ENCODE measurements around the gene CNRIP1.
"Not testable (repeated sequence)": the region's sequence is repeated elsewhere in the genome, so short reads cannot be mapped to it uniquely, and the experiment has no call there.

Gene CNRIP1

DNA sequence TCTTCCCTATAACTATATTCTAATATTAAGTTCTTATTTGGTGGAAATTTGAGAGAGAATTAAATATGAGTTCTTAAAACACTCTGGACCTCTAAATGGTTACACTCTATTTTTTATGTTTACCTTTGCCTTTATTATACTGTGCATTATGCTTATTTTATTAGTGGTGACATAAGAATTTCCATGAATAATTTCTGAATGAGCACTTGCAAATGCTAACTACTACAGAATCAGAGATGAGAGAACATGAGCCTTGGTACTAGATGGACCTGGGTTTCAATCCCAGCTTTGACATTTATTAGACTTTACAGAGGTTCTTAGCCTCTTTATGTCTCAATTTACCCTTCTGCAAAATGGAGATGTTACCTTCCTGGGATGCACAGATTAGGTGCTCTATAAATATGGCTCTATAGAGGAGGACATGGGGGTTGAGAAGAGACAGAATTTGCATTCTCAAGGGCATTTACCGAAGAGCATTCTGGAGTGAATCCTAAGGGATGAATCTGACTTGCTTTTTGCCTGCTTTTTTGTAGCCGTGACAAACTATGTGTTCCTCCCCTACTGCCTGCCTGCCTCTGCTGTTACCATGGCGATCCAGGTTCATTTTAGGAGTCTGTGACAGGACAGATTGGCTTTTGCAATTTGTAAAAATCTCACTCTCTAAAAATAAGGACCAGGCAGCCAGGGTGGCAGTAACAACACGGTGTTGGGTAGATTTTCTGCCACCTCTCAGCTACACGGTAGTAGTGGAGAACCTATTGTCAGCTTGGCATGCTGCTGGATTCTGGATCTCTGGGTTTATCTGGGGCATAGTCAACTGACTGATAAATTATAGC lies 20.7 kb upstream of the CNRIP1 start:
- no peak for DNase-seq

DNA sequence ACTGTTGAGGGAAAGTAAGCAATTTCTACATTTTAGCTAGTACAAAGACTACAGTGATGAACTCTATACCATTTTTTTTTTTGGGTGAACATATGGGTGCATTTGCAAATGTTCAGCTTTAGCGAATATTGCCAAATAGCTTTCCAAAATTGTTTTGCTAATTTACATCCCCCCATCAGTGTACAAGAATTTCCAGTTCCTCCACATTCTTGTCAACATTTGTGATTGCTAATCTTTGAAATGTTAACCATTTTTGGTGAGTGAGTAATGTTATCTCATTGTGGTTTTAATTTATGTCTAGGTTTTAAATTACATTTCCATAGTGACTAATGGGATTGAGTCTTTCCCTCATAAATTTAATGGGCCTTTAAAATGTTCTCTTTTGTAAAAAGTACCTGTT lies 16.4 kb upstream of the CNRIP1 start:
- DNase-seq: no peak

DNA sequence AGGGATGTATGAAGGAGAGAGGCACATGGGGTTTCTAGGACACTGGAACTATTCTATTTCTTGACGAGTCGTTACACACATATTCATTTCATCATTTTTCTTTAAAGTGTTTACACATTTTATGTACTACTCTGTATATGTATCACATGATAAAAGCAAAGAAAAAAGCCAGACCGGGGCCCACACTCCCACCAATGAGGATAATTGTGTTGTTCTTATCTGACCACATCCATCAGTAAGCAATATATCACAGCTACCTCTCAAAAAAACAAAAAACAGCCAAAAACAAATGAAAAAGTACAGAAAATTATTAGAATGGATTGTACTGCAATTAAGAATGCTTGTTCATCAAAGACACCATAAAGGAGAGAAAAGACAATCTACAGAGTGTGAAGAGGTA lies 14.2 kb upstream of the CNRIP1 start:
- no peak for DNase-seq

DNA sequence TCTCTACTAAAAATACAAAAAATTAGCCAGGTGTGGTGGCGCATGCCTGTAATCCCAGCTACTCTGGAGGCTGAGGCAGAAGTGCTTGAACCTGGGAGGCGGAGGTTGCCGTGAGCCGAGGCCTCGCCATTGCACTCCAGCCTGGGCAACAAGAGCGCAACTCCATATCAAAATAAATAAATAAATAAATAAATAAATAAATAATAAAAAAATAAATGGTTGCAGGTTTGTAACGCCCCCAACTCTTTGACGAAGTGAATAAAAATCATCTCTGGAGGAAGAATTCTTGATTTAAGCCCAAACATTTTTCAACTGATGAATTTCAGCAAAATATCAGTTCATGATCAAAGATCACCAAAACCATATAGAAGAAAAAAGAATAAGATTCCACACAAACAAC lies 13.3 kb upstream of the CNRIP1 start:
- no peak for DNase-seq

GRCh38 chr2:68330691-68331090 lies 10.9 kb upstream of the CNRIP1 start:
- DNase-seq: no peak

DNA sequence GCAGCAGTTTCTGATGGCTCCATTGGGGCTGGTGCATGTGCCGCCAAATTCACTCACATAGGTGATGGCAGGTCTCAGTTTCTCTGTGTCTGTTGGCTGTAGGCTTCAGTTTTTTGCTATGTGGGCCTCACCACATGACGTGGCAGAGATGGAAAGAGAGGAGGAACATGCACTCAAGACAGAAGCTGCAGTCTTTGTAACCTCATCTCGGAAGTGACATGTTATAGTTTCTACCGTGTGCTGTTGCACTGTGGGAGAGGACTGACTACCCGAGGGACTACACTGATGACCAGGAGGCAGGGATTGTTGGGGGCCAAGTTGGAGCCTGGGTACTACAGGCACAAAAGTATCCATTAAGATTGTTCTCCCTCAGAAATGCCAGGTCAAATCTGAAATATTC lies 9.2 kb upstream of the CNRIP1 start:
- no peak for DNase-seq

DNA sequence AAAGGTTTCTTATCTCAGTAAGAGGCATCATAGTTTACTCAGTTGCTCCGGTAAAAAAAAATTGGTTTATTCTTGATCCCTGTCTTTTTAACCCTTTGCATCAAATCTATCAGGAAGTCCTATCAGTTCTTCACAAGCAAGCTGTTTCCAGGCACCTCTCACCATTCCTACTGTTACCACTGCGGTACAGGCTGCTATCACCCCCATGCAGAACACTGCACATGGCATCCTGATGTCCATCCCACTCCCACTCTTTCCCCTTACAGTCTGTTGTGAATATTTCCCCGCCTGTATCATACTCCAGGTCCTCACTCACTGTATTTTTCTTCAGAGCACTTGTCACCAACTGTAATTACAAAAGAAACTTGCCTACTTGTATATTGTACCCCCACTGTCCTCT lies 5.3 kb upstream of the CNRIP1 start:
- no peak for DNase-seq

DNA sequence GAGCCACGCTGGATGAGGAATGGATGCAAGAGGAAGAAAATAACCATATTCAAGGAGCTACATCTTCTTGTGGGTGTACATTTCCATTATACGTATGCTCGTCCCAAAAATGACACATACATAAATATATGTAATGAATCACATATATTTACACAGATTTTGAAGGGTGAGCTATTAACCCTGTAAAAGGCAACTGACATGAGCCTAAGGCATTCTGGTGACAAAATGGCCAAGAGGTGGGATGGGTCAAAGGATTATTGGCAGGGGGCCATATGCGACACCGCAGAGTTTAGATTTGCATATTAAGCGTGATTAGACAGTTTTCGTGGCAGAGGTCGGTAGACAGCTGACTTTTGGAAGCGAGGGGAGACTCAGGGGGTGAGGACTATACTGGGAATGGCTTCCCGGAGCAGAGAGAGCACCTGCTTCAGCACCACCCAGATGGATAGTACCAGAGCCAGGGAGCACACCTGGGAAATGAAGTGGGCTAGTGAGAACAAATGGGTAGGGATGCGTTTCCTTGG lies 431 bp upstream of the CNRIP1 start:
- peak; percentile 83 for DNase-seq

GRCh38 chr2:68318914-68319397 lies 793 bp downstream of the CNRIP1 start:
- DNase-seq: no peak

- DNase-seq: no peak
Measured at GRCh38 chr2:68317971-68318913, 1.5 kb downstream of the CNRIP1 start.

DNA sequence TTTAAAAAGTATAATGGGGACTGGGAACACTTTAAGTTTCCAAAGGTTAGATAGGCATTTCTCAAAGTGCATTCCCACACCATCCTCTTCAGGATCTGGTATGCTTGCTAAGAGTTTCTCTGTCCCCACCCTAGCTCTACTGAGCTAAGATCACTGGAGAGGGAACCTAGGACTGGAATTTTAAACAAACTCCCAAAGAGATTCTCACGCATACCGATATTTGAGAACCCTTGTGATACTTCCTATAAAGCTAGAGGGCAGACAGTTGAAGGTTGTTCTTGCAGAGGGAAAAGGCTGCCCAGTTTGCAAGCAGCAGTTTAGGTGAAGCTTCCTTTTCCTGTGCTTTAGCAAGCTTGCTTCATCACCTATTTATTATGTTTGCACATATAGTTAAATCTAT lies 3.6 kb downstream of the CNRIP1 start:
- DNase-seq: no peak

DNA sequence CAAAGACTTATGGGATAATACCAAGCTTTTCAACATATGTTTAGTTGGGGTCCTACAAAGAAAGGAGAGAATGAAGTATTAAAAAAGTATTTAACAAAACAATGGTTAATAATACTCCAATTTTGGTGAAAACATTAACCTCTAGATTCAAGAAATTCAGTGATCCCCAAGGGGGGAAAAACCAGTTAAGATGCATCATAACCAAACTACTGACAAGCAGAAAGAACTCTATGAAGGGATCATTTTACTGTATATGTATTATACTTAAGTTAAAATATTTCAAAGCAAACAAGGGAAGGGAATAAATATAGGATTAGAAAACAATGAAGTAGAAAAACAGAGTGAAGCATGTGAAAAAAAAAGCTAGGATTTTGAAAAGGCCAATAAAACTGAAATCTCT lies 8.7 kb downstream of the CNRIP1 start:
- DNase-seq: no peak

DNA sequence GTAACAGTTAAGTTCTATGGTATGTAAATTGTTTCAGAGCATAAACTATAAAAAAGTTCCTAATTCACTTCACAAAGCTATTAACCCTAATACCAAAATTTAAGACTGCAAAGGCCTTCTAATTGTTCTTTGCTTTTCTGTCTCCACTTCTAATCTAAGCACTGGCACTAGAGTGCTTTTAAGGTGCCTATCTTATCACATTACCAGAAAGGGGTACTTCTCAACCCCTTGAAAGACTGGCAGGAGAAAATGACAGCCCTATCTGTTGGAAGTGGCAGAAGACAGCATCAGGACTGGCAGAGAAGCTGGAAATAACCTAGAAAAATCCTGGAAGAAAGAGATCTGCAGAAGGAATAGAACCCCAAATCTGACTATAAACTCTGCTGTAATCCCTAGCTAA lies 10.3 kb downstream of the CNRIP1 start:
- DNase-seq: no peak

DNA sequence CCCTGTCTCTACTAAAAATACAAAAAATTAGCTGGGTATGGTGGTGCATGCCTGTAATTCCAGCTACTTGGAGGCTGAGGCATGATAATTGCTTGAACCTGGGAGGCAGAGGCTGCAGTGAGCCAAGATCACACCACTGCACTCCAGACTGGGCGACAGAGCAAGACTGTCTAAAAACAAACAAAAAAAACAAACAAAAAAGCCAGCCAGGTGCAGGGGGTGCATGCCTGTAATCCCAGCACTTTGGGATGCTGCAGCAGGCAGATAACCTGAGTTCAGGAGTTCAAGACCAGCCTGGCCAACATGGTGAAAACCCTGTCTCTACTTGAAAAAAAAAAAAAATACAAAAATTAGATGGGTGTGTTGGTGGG lies 15.9 kb downstream of the CNRIP1 start:
- DNase-seq: not testable (repeated sequence)

DNA sequence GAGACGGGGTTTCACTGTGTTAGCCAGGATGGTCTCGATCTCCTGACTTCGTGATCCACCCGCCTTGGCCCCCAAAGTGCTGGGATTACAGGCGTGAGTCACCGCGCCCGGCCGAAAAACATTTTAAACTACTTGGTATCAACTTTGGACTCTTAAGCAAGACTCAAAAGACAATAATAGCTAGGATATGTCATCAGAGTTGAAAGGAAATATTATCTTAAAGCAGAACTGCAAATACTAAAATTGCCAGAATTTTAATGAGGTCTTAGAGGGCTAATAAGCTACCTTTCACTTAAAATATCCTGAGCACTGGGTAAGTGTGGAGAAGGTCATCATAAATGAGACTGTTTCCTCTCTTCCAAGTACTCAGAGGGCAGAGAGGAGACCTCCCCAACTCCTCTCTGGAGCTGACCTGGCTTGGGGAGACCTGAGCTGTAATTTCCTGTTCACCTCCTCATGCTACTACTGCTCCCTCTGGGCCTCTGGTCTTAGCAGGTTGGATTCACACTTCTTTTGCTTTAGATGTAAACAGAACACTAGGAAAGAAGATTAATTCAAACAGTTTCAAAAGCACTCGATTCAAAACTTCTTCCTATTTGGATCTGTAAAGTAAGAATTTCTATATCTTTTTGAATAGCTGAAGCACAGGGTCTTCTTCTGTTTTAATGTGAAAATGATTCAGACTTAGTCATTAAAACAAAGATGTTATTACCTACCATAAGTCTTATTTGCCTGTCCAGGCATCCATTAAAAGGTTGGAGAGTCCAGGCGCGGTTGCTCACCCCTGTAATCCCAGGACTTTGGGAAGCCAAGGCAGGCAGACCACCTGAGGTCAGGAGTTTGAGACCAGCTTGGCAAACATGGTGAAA lies 16.5 kb downstream of the CNRIP1 start:
- no peak for DNase-seq

GRCh38 chr2:68302281-68302875 lies 17.4 kb downstream of the CNRIP1 start:
- DNase-seq: no peak

- no peak for DNase-seq
Measured at GRCh38 chr2:68295516-68295915, 24.2 kb downstream of the CNRIP1 start.

- no peak for DNase-seq
Measured at GRCh38 chr2:68294913-68295312, 24.8 kb downstream of the CNRIP1 start.

- no peak for DNase-seq
Measured at GRCh38 chr2:68294187-68294586, 25.6 kb downstream of the CNRIP1 start.

DNA sequence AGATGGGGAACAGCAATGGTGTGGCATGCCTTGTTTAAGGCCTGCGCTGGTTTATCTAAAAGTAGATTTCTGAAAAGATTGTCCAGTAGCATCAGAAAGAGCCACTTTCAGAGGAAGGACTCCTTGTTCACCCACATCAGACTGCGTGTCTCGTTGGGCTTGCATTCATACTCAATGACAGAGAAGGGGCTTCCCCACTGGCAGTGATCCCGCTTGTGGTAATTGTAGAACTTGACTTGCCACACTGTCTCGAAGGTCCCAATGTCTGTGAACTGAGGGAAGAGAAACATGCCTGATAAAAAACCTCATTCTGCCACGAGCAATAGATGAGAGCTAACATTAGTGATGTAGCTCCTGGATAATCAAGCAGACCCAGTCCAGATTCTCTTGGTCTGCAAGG lies 26.0 kb downstream of the CNRIP1 start:
- no peak for DNase-seq

DNA sequence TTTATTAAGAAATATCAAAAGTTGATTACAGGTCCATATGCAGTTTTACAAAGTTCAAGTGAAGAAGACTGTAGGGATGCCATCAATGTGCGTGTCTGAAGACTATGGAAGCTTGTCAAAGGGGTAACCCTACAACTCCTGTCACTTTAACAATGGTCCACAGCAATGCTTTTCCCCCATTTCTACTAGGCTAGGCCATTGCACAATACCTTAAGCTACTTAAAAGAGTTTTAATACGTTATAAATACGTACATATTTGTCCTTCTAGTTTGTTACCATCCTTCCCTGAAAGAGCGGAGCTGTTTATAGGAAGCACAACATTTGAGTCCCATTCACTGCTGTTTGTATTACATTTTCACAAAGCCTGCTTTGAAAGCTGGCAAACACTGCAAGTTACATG lies 26.7 kb downstream of the CNRIP1 start:
- no peak for DNase-seq

- no peak for DNase-seq
Measured at GRCh38 chr2:68292108-68292710, 27.5 kb downstream of the CNRIP1 start.
